Stimulated activated CD4-positive, alpha-beta T cell treated with anti-CD3 and anti-CD28 coated beads, TNF-alpha, amount 100 ng/mL, for 24 hours (primary cell): ENCODE measurements around the gene SORCS3.

Experiments
- DNase-seq, 3 experiments: peaks; one replicate each; pipeline ENCODE4 v3.0.0-alpha.2; 2020; ENCODE audit warnings: low read depth in 3 of 3

The SORCS3 gene

GRCh38 chr10:105104297-105104696 is 463.2 kb downstream of the SORCS3 start:
- no peak for DNase-seq

- no peak for DNase-seq
Observed at GRCh38 chr10:105109164-105109563, 468.1 kb downstream of the SORCS3 start.

GRCh38 chr10:105112862-105113261 is 471.8 kb downstream of the SORCS3 start:
- no peak for DNase-seq

GRCh38 chr10:105113666-105114065 is 472.6 kb downstream of the SORCS3 start:
- no peak for DNase-seq

- no peak for DNase-seq
Observed at GRCh38 chr10:105121743-105122142, 480.7 kb downstream of the SORCS3 start.

- no peak for DNase-seq
Observed at GRCh38 chr10:105128111-105128510, 487.0 kb downstream of the SORCS3 start.

- DNase-seq, result no peak
Observed at GRCh38 chr10:105138358-105138757, 497.3 kb downstream of the SORCS3 start.

GRCh38 chr10:105139363-105139896 is 498.3 kb downstream of the SORCS3 start:
- no peak for DNase-seq

- DNase-seq, result no peak
Observed at GRCh38 chr10:105140600-105140999, 499.5 kb downstream of the SORCS3 start.

GRCh38 chr10:105145711-105146110 is 504.6 kb downstream of the SORCS3 start:
- DNase-seq, result no peak

GRCh38 chr10:105146436-105146835 is 505.3 kb downstream of the SORCS3 start:
- no peak for DNase-seq

GRCh38 chr10:105148456-105148855 is 507.4 kb downstream of the SORCS3 start:
- DNase-seq, result no peak

- DNase-seq, result no peak
Observed at GRCh38 chr10:105148921-105149320, 507.8 kb downstream of the SORCS3 start.

- DNase-seq, result no peak
Observed at GRCh38 chr10:105149371-105149891, 508.3 kb downstream of the SORCS3 start.

GRCh38 chr10:105150259-105150880 is 509.3 kb downstream of the SORCS3 start:
- DNase-seq, result no peak

GRCh38 chr10:105154736-105155135 is 513.6 kb downstream of the SORCS3 start:
- no peak for DNase-seq

GRCh38 chr10:105159268-105159667 is 518.2 kb downstream of the SORCS3 start:
- DNase-seq, result no peak

GRCh38 chr10:105161149-105161548 is 520.1 kb downstream of the SORCS3 start:
- no peak for DNase-seq

- no peak for DNase-seq
Observed at GRCh38 chr10:105161767-105162166, 520.7 kb downstream of the SORCS3 start.

GRCh38 chr10:105170521-105170920 is 529.4 kb downstream of the SORCS3 start:
- no peak for DNase-seq

- no peak for DNase-seq
Observed at GRCh38 chr10:105171945-105172344, 530.9 kb downstream of the SORCS3 start.

GRCh38 chr10:105181626-105182025 is 540.5 kb downstream of the SORCS3 start:
- DNase-seq, result no peak

- DNase-seq, result no peak
Observed at GRCh38 chr10:105183536-105183935, 542.4 kb downstream of the SORCS3 start.

GRCh38 chr10:105185161-105185560 is 544.1 kb downstream of the SORCS3 start:
- DNase-seq, result no peak
